GM19324 (cell line): ENCODE measurements around the gene LIPC.

Source experiments
- ATAC-seq: cut with Tn5 transposase; IDR thresholded peaks from one replicate; pipeline ENCODE4 v1.9.1; 2021; ENCODE audit warnings: mild to moderate bottlenecking, moderate library complexity; ENCODE audit not compliant: unreplicated experiment, low FRiP score

The LIPC gene

DNA sequence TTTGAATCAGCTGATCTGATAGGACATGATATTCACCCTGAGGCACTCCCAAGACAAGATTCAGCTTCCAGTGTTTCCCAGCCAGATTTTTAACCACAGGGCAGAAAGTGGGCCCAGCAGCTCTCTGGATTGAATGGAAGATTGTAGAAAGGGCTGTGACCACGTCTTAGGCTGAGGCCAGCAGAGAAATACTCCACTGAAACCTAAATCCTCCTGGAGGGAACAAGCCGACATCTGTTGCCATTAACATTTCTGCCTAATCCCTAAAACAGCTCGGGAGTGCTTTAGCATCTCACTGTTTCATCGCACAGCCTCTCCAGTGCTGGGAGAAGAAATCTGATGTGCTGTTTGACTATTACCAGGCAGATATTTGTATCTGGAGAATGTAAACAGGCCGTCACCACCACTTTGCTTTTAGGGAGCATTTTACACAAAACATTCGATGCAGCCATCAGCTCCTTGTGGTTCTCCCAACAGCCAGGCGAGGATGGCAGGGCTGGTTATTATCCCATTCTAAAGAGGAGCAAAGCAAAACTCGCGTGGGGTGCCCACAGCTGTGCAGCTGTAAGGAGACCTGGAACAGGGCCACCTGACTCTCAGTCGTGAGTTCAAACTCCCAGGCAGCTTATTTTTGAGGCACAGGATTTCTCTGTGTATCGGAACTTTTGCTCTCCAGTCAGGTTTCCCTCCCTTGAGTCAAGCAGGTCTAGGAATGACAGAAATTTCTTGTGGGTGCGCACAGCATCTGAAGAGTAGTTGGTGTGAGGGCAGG, 117.4 kb downstream of the LIPC start:
- no peak for ATAC-seq

DNA sequence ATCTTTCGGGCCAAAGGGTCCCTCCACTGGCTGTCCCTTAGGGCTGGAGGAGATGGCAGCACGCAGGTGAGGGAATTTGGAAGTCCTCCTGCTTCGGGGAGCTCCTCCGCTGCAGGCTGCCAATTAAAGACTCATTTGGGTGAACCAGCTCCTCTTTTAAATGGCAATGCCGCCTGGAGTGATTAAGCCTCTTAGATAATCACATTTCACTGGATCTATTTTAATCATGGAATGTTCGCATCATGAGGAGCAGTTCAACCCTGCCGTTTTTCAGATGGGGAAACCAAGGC, 117.9 kb downstream of the LIPC start:
- ATAC-seq: no peak

DNA sequence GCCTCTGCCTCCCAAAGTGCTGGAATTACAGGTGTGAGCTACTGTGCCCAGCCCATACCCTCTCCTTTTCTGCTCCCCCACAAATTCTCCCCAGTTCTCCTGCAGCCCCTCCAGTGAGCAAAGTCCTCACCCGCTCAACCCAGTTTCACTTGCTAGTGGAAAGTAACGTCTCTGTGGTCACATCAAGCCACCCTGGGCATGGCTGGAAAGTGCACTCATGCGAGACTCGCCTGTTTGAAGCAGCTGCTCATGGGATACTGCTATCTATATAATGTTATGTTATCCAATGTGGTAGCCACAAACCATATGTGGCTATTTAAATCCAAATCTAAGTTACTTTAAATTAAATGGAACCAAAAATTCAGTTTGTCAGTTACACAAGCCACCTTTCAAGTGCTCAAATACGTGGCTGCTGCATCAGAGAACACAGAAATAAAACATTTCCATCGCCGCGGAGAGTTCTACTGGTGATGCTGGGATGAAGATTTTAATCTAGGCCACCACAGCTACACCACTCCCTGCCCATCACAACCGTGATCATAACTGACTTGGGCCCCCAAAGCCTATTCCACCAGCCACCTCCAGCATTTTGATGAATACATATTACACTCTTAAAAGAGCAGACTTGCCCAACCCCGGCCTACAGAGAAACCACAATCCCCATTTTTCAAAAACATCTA, 119.4 kb downstream of the LIPC start:
- no peak for ATAC-seq

DNA sequence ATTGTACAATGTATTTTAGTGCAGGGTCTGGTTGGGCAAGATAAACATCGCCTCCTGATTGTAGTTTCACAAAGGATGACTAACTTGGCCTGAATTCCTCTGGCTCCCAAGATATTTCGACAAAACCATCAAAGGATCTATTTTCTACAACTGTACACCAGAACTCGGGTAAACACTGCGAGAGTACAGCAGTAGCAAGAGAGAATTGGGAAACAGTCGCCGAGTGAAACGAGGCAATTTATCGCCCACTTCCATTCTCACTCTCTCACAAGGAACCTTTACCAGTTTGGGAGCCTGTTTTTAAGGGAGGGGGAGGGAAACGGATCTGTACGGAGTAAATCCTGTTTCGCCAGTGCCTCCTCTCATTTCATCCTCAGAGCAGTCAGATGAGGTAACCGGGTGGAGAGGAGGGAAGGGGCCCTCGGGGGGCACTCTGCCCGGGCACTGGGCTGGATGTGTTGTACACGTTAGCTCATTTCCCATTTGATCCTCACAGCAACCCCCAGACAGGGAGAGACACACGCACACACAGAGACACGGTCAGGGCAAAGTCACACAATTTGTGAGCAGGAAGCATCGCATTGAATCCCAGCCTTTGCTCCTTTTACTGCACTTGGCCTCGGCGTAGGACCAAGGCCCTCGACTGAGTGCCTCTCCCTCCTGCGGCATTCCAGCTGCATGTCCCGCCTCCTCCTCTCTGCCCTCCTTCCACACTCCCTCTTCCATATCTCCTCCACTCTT, 120.1 kb downstream of the LIPC start:
- ATAC-seq: no peak

DNA sequence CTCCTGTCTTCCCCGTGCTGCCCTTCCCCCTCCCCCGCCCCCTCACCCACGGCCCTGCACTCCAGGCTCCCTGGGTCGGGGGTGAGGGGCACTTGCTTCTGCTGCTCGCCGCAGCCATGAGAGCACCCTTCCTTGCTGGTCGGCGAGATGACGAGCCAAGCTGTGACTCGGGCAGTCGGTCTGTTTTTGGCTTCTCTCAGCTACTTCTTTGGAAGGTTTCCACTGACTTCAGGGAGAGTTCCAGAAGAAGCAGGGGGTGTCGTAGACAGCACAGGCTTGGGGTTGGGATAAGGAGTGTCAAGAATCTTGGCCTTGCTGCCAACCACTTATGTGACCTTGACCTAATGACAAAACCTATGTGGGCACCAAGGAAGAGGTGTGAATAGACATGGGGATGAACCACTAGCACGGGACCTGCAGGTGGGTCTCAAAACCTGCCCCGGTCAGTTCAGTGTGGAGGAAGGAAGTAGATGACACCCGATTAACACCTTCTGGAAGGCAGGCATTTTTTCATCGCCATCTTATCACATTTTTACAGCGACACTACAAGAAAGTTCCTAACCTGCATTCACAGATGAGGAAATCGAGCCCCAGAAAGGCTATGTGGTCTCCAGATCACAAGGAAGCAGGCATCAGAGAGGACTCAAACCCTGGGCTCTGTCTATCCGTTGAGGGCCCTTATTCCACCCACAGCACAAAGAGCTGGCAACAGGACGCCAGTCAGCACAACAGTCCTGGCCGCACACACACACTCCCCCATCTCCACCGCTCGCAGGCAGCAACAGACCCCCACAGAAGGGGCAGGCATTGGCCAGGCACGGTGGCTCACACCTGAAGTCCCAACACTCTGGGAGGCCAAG, 120.9 kb downstream of the LIPC start:
- ATAC-seq: no peak

DNA sequence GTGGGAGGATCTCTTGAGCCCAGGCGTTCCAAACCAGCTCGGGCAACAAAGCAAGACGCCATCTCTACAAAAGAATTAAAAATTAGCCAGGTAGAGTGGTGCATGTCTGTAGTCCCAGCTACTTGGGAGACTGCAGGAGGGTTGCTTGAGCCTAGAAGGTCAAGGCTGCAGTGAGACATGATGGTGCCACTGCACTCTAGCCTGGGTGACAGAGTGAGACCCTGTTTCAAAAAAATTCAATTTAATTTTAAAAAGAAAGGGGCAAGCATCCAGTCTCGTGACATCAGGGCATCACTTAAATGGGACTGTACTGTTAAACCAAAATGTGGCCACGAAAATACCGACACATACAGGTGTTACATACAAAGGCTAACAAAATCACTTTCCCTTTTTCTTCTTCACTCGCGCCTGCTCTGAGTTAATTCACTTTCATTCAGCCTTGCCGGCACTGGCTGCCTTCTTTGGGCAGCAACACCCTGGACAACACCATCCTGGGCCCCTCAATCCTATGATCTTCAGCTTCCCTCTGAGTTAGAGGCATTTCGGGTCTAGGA, 121.7 kb downstream of the LIPC start:
- ATAC-seq: no peak

DNA sequence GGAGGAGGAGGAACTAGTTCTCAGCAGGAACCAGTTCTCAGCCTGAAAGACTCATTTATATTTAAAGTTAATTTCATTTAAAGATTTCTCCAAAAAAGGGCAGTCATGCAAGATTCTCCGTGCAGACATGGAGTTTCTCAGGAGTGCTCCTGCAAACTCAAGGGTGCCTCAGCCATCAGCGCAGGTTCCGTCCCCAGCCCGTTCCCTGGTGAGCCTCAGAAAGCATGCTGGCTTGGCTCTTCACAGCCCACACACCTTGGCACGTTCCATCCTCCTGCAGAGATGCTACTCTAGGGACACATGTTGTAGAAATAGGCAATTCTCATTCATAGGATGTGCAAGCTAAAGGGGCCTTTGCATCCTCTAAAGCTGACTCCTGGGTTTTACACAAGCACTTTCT, 123.0 kb downstream of the LIPC start:
- ATAC-seq: no peak

DNA sequence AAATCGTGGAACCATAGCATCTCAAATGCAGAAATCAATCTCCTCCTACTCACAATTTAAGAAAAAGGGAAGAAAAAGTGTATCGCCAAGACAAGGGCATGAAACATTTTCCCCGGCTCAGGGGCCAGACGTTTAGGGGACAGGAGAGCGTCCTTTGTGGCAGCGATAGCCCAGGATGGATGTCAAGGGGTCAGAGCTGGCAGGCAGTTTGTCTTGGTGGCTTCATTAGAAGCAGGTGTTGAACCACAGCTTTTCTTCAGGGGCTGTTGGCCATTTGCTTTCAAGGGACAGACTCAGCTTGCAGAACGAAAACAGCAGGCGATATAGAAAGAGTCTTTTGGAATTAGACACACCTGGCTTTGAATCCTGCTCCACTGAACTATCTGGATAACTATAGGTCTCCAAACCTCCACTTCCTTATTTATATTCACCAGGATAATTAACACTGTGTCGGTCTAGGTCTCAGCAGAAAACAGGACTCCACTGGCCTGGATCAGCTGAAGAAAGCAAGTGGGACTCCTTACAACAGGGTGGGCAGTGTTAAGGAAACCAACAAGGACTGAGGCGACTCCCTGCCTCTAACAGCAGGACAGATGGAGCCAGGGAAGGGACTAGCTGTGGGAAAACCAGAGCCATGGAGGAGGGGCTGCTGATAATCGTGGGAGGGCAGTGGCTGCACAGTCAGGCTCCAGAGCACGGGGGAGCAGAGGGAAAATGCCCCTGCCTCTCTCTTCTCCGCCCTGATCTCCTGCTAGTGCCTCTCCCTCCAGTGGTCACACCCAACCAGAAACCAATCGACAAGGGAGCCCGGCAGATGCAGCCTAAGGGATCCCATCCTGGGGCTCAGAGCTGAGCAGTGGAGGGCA, 123.6 kb downstream of the LIPC start:
- no peak for ATAC-seq

DNA sequence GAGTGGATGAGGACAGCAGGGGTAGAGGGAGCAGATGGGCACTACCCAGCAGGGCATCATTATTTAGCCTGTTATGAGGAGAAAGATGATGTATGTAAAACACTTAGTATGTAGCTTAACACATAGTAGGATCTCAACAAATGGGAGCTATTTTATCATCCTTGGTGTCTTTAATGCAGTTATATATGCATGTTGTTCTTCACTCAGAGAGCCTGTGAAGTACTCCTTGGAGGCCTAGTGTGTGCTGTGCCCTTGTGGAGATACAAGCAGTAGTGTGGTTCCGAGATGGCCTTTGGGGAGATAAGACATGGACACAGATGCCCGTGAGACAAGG, 124.2 kb downstream of the LIPC start:
- no peak for ATAC-seq

DNA sequence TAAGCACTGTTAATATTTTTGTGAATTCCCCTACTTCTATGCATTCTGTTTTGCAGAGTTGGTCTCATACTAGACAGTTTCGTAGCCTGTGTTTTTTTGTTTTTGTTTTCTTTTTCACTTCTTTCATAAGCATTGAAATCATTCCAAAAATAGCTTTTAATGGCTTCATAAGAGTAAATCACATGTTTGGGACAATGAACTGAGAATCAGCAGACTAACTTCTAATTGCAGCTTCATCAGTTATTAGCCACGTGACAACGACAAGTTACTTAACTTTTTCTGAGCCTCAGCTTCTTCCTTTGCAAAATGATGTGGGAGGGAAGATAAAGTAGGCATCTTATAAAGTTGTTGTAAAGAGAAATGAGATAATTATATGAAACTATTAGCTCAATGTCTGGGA, 124.8 kb downstream of the LIPC start:
- ATAC-seq: no peak

DNA sequence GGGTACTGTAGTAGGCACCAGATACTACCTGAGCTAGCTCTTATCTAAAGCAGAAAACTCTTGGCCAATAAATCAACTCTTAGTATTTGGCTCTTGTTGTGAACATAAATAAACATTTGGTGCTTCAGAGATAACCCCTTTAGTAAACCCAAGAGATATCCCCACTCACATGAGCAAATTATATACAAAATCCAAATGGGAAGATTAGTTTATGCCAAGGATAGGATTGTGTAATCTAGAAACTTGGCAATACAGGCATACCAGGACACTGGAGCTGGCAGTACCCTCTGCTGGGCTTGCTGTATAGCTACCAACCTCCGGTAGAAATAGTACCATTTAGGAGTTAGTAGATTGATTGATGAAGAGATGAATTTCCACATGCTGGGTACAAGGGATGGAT, 127.0 kb downstream of the LIPC start:
- no peak for ATAC-seq

DNA sequence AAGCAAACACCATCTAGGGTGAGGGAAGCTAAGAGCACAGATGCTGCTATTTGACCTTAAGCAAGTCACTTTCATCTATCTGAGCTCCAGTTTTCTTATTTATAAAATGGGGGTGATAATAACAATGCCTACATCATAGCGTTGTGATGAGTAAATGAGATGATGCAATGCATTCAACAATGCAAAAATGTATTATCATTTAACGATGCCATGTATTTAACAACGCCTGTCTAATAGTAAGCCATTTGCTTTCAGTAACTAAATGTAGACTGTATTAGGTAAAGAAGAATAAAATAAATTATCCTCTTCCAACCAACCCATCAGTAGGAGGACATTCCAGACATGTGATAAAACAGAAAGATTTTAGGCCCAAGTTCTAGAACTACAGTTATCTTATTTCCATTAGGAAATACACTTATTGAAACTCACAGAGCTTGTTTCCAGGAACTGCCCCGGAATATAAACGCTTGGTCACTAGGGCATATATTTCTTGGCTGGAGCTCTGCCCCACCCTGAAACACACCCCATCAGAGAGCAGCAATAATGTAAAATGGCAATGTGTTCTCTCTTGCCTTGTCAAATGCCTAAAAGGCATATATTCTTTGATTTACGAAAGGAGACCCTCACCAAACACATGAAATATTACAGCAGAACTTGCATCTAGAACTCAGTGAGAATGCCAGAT, 128.3 kb downstream of the LIPC start:
- ATAC-seq: no peak

DNA sequence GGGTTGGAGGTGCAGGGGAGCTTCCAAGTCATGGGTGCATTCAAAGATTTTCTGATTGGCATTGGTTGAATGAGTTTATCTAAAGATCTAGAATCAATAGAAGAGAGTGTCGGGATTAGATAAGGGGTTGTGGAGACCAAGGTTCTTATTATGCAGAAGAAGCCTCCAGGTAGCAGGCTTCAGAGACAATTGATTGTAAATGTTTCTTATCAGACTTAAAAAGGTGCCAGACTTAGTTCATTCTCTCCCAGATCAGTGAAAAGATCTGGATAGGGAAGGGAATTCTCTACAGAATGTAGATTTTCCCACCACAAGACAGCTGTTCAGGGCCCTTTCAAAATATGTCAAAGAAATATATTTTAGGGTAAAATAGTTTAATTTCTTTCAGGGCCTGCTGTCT, 129.5 kb downstream of the LIPC start:
- no peak for ATAC-seq

DNA sequence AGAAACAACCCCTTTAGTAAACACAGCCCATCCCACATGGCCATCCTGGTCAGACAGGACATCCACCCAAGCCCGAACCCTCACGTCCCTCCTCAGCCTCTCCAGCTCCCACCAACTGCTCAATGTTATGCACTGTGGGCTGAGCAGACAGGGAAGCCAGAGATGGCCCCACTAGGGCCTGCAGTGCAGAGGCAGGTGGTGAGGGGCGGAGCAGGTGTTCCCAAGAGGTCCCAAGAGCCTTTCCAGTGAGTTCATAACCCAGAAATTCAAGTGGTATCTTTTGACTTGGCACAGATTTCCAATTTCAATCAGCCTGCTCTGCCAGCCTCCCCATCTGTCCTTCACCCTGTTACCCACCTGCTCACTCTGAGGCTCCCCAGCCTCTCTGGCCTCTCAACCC, 130.3 kb downstream of the LIPC start:
- no peak for ATAC-seq

DNA sequence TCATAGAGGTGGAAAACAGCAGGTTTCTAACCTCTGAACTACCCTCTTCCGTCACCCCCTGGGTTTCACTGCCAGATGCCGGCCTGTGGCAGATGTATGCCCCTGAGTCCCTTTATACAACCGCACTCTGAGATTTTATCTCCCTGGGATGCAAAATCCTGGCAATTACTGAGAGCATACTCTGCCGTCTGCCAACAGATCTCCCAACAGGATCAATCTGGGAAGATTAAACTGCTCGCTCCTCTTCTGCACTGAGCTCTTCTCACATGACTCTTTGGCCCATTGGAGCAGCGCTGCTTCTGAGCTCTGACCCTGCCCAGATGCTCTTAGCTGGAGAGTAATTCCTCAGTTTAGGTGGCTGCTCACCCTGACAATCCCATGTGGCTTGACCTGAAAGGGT, 133.2 kb downstream of the LIPC start:
- ATAC-seq: no peak

DNA sequence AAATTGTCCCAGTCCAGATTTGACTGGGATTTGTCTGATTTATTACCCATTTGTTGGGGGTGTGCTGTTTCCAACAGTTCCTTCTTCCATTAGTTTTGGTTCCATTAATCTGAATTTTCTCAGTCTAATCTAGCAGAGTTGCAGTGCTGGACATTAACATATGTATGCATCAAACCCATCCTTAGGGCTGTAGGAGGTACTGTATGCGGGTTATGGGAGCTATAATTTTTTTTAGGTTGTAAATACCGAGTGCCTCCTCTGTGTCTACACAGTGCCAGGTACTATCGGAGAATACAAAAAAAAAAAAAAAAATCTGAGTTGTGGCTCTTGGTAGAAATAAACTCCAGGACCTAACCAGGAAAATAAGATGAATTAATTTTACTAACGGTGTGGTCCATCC, 133.8 kb downstream of the LIPC start:
- no peak for ATAC-seq

DNA sequence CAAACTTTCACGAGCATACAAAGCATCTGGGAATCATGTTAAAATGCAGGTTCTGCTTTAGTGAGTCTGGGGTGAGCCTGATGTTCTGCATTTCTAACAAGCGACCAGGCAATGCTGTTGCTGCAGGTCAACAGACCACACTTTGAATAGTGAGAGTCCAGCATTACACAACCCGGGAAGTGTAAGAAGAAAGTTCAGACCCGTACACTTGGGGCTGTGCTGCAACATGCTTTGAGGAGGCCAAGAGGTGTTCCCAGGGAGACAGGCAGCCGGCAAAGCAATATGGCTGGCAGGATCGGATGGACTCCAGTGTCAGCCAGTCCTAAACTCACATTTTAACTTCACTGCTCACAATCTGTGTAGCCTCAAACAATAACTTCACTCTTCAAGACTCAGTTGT, 134.2 kb downstream of the LIPC start:
- no peak for ATAC-seq

DNA sequence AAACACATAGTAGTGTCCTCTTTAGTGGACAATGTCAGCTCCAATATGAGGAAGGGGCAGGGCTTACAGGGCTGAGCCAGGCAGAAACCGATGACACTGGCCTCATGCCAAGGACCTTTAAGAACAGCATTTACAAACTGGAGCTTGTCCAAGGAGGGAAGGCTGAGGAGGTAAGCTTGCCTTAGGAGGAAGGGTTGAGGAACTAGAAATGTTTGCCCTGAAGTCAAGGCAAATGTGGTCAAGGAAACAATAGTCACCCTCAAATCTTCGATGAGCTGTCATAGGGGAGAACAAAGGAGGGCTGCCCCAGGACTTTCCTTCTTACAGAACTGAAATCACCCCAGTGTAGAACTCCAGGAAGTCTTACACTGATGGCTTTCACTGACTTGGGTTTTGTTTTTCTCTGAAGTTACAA, 136.4 kb downstream of the LIPC start:
- ATAC-seq: no peak

DNA sequence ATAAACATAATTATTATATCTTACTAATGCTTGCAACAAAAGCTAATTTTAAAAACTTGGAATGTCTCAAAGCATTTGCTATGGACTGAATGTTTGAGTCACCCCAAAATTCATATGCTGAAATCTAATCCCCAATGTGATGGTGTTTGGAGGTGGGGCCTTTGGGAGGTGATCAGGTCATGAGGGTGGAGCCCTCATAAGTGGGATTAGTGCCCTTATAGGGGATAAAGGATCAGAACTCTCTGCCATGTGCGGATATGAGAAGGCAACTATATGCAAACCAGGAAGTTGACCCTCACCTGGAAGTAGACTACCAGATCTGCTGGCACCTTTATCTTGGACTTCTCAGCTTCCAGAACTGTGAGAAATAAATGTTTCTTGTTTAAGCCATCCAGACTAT, 137.7 kb downstream of the LIPC start:
- ATAC-seq: no peak
